ENCODE results near the gene TUBB. TPM values are rescaled to one million over a fixed set of nuclear protein-coding genes. Genes with fewer than 3 reads are reported as not detected.
A peak's percentile ranks its signal among the peaks of the same experiment; 100 is the strongest.

Gene TUBB
- total and polyA plus RNA-seq, 9 of the 15 experiments (the other 6 are each of a cell fraction or from before 2014, with no cell fraction given), result 971 to 2,870 (median 1,478) TPM

- TF ChIP-seq, protein P1, sequence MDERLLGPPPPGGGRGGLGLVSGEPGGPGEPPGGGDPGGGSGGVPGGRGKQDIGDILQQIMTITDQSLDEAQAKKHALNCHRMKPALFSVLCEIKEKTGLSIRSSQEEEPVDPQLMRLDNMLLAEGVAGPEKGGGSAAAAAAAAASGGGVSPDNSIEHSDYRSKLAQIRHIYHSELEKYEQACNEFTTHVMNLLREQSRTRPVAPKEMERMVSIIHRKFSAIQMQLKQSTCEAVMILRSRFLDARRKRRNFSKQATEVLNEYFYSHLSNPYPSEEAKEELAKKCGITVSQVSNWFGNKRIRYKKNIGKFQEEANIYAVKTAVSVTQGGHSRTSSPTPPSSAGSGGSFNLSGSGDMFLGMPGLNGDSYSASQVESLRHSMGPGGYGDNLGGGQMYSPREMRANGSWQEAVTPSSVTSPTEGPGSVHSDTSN (CRISPR knock-in tag; IDR thresholded peaks at IDR 0.05; ENCODE audit: low read depth), result no peak
- TF ChIP-seq, protein P1 (tag; conservative IDR thresholded peaks at IDR 0.05; ENCODE audit: low read depth), result peak; percentile 48; the same call in 1 of the 2 replicates
- TF ChIP-seq JUNB (CRISPR knock-in tag; conservative IDR thresholded peaks at IDR 0.05), result no peak
- TF ChIP-seq, protein P2, sequence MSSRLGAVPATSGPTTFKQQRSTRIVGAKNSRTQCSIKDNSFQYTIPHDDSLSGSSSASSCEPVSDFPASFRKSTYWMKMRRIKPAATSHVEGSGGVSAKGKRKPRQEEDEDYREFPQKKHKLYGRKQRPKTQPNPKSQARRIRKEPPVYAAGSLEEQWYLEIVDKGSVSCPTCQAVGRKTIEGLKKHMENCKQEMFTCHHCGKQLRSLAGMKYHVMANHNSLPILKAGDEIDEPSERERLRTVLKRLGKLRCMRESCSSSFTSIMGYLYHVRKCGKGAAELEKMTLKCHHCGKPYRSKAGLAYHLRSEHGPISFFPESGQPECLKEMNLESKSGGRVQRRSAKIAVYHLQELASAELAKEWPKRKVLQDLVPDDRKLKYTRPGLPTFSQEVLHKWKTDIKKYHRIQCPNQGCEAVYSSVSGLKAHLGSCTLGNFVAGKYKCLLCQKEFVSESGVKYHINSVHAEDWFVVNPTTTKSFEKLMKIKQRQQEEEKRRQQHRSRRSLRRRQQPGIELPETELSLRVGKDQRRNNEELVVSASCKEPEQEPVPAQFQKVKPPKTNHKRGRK (tag; IDR thresholded peaks at IDR 0.05), result no peak
- TF ChIP-seq KHSRP (IDR thresholded peaks at IDR 0.05), result no peak
- TF ChIP-seq, protein P3, sequence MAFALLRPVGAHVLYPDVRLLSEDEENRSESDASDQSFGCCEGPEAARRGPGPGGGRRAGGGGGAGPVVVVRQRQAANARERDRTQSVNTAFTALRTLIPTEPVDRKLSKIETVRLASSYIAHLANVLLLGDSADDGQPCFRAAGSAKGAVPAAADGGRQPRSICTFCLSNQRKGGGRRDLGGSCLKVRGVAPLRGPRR (CRISPR knock-in tag; IDR thresholded peaks at IDR 0.05), result no peak
- TF ChIP-seq ZNF408 (CRISPR knock-in tag; IDR thresholded peaks at IDR 0.05; ENCODE audit: low read depth), result no peak
- TF ChIP-seq FOXA1 (IDR thresholded peaks at IDR 0.05; ENCODE audit: borderline replicate concordance), result no peak
- no peak for TF ChIP-seq NCOA2 (IDR thresholded peaks at IDR 0.05; ENCODE audit: partially characterized antibody in 2 of 2)
- TF ChIP-seq ZBTB17 (CRISPR knock-in tag; IDR thresholded peaks at IDR 0.05), result no peak
- peak; percentile 37; the same call in 1 of the 2 replicates for TF ChIP-seq ZNF766 (CRISPR knock-in tag; conservative IDR thresholded peaks at IDR 0.05)
- TF ChIP-seq ZBTB11 (CRISPR knock-in tag; IDR thresholded peaks at IDR 0.05), result no peak
- TF ChIP-seq NCOA4 (IDR thresholded peaks at IDR 0.05; ENCODE audit: partially characterized antibody), result no peak
- 0 out of 4 replicates have a peak, but pooled peaks of 1 of the 2 experiments have one; percentile 61 for TF ChIP-seq SRF (CRISPR knock-in tag; IDR thresholded peaks at IDR 0.05)
- TF ChIP-seq GABPB2 (CRISPR knock-in tag; conservative IDR thresholded peaks at IDR 0.05), result no peak
- TF ChIP-seq ZNF24 (IDR thresholded peaks at IDR 0.05), result peak; percentile 59
- peak; percentile 50; the same call in 1 of the 2 replicates for TF ChIP-seq L3MBTL2 (IDR thresholded peaks at IDR 0.05)
These were observed 2.3 kb downstream of the TUBB start (continued) for GRCh38 chr6:30722280-30723112.

Data from K562 (cell line).